ENCODE measurements around the gene SSH2. TPM values are rescaled to one million over a fixed set of nuclear protein-coding genes. Genes with fewer than 3 reads are reported as not detected.
"Not testable (repeated sequence)": the region's sequence is repeated elsewhere in the genome, so short reads cannot be mapped to it uniquely, and the experiment has no call there.

Gene SSH2
- total and polyA plus RNA-seq, 9 donors, result 14.7 to 27.4 (median 20.6) TPM

DNA sequence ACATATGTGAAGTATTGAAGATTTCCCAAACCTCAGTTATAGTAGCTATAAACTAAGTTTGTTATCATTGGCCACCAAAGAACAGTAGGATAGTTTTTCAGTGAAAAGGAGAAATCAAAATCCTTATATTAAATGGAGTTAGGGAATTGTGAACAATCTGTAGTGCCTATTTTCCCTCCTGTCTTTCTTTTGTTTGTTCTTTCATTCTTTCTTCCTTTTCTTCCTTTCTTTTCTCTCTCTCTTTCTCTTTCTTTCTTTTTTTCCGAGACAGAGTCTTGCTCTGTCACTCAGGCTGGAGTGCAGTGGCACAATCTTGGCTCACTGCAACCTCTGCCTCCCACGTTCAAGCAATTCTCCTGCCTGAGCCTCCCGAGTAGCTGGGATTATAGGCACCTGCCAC, 48.8 kb downstream of the SSH2 start:
- DNase-seq, result no peak
- no peaks in the 10 kb centered on the region for H3K4me1 ChIP-seq (ENCODE audit: control insufficient read depth, insufficient read depth, low read length)
- H3K4me3 ChIP-seq (ENCODE audit: low read length), result no peak overlapping the region
- WGBS (ENCODE audit: insufficient coverage), result 83% methylated on average over 1 of the region's 3 CpGs
- no peak overlapping the region for H3K27ac ChIP-seq (ENCODE audit: low read length)
- no peaks in the 10 kb centered on the region for H3K27me3 ChIP-seq (ENCODE audit: control insufficient read depth, insufficient read depth, low read length)
- H3K9me3 ChIP-seq (replicated peaks; ENCODE audit: control insufficient read depth, low read depth, low read length), result no peaks in the 10 kb centered on the region
- no peaks in the 10 kb centered on the region for H3K36me3 ChIP-seq (ENCODE audit: control insufficient read depth, insufficient read depth, low read length)

DNA sequence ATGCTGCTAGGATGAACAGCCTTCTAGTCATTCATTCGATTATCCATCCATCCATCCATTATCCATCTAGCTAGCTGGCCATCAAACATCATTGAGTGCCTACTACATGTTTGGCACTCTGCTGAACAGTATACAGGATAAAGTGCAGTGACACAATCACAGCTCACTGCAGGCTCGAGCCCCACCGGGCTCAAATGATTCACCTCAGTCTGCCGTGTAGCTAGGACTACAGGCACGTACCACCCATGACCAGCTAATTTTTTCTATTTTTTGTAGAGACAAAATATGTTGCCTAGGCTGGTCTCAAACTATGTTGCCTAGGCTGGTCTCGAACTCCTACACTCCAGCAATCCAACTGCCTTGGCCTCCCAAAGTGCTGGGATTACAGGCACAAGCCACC, 50.0 kb downstream of the SSH2 start:
- H3K4me3 ChIP-seq (ENCODE audit: low read length), result no peak overlapping the region
- H3K36me3 ChIP-seq (ENCODE audit: control insufficient read depth, insufficient read depth, low read length), result no peaks in the 10 kb centered on the region
- no peaks in the 10 kb centered on the region for H3K9me3 ChIP-seq (replicated peaks; ENCODE audit: control insufficient read depth, low read depth, low read length)
- no peaks in the 10 kb centered on the region for H3K27me3 ChIP-seq (ENCODE audit: control insufficient read depth, insufficient read depth, low read length)
- H3K27ac ChIP-seq (ENCODE audit: low read length), result no peak overlapping the region
- H3K4me1 ChIP-seq (ENCODE audit: control insufficient read depth, insufficient read depth, low read length), result no peaks in the 10 kb centered on the region
- no peak for DNase-seq
- whole genome bisulfite sequencing (ENCODE audit: insufficient coverage), result 84% methylated on average over 4 of the region's 6 CpGs

- H3K27ac ChIP-seq (ENCODE audit: low read length), result no peak overlapping the region
- no peak for DNase-seq
- peaks cover 2% of the 10 kb centered on the region for H3K4me1 ChIP-seq (ENCODE audit: control insufficient read depth, insufficient read depth, low read length)
- no peak overlapping the region for H3K4me3 ChIP-seq (ENCODE audit: low read length)
- H3K9me3 ChIP-seq (replicated peaks; ENCODE audit: control insufficient read depth, low read depth, low read length), result no peaks in the 10 kb centered on the region
- no peaks in the 10 kb centered on the region for H3K36me3 ChIP-seq (ENCODE audit: control insufficient read depth, insufficient read depth, low read length)
- H3K27me3 ChIP-seq (ENCODE audit: control insufficient read depth, insufficient read depth, low read length), result no peaks in the 10 kb centered on the region
- no CpG with 5 or more reads among the region's 1 CpG for WGBS (ENCODE audit: insufficient coverage)
Measured at GRCh38 chr17:29874931-29875596, 55.0 kb downstream of the SSH2 start.

DNA sequence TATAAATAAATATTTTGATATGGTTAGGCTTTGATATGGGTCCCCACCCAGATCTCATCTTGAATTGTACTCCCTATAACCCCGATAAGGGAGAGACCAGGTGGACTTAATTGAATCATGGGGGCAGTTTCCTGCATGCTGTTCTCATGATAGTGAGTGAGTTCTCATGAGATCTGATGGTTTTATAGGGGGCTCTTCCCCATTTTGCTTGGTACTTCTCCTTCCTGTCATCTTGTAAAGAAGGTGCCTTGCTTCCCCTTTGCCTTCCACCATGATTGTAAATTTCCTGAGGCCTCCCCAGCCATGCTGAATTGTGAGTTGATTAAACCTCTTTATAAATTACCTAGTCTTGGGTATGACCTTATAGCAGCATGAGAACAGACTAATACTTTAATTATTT, 55.7 kb downstream of the SSH2 start:
- WGBS (ENCODE audit: insufficient coverage), result no CpG with 5 or more reads among the region's 1 CpG
- not testable (repeated sequence) for H3K27ac ChIP-seq (ENCODE audit: low read length); DNase-seq; H3K4me1 ChIP-seq (ENCODE audit: control insufficient read depth, insufficient read depth, low read length); H3K27me3 ChIP-seq (ENCODE audit: control insufficient read depth, insufficient read depth, low read length); H3K36me3 ChIP-seq (ENCODE audit: control insufficient read depth, insufficient read depth, low read length); H3K9me3 ChIP-seq (replicated peaks; ENCODE audit: control insufficient read depth, low read depth, low read length); H3K4me3 ChIP-seq (ENCODE audit: low read length)

DNA sequence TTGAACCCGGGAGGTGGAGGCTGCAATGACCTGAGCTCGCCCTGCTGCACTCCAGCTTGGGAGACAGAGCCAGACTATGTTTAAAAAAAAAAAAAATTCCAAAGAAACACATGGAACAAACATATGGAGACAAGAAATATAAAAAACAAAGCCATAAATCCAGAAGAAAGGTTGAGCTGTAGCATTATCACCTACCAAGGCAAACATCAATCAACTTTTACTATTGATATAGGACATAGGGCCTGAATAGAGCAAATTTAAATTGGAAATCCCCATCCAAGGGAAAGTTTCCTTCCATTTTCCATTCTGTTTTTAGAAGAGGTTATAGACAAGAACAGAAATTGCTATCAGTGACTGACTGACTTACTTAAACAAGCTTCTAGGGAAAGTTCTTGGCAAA, 56.6 kb downstream of the SSH2 start:
- Histone ChIP-seq H3K27ac (ENCODE audit: low read length) (no peak overlapping the region), H3K4me1 (ENCODE audit: control insufficient read depth, insufficient read depth, low read length) (peaks cover 13% of the 10 kb centered on the region), H3K36me3 (ENCODE audit: control insufficient read depth, insufficient read depth, low read length) (no peaks in the 10 kb centered on the region), H3K9me3 (replicated peaks; ENCODE audit: control insufficient read depth, low read depth, low read length) (no peaks in the 10 kb centered on the region), H3K4me3 (ENCODE audit: low read length) (no peak overlapping the region), H3K27me3 (ENCODE audit: control insufficient read depth, insufficient read depth, low read length) (no peaks in the 10 kb centered on the region)
- DNase-seq, result no peak
- WGBS (ENCODE audit: insufficient coverage), result no CpG with 5 or more reads among the region's 2 CpGs

GRCh38 chr17:29870836-29871465, 59.1 kb downstream of the SSH2 start:
- Histone ChIP-seq H3K27me3 (ENCODE audit: control insufficient read depth, insufficient read depth, low read length) (no peaks in the 10 kb centered on the region), H3K4me3 (ENCODE audit: low read length) (no peak overlapping the region), H3K27ac (ENCODE audit: low read length) (peak overlapping the region; percentile 74), H3K36me3 (ENCODE audit: control insufficient read depth, insufficient read depth, low read length) (no peaks in the 10 kb centered on the region), H3K9me3 (replicated peaks; ENCODE audit: control insufficient read depth, low read depth, low read length) (no peaks in the 10 kb centered on the region), H3K4me1 (ENCODE audit: control insufficient read depth, insufficient read depth, low read length) (peaks cover 21% of the 10 kb centered on the region)
- DNase-seq, result peak; percentile 91
- no CpG with 5 or more reads among the region's 1 CpG for WGBS (ENCODE audit: insufficient coverage)

- no peak for DNase-seq
Measured at GRCh38 chr17:29867643-29868181, 62.3 kb downstream of the SSH2 start.

DNA sequence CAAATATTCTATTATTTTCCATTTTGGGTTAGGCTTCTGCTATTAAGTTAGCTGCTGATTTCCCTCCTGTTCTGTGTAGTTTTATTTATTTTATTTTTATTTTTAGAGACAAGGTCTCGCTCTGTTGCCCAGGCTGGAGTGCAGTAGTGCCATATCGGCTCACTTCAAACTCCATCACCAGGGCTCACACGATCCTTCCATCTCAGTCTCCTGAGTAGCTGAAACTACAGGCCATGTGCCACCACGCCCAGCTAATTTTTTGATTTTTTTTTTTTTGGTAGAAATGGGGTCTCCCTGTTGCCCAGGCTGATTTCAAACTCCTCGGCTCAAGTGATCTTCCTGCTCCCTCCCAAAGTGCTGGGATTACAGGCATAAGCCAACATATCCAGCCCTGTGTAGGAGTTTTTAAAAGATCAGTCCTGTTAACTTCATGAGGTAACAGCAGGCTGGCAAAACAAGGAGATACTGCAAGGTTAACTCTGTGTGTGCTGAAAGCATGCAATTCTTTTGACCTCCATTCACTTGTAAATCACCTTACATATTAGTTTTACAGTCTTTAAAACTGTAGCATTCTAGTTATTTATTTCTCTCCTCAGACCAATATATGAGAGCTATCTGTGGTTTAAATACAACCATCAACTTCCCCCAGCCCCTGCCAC, 63.2 kb downstream of the SSH2 start:
- Histone ChIP-seq H3K27me3 (ENCODE audit: control insufficient read depth, insufficient read depth, low read length) (no peaks in the 10 kb centered on the region), H3K36me3 (ENCODE audit: control insufficient read depth, insufficient read depth, low read length) (no peaks in the 10 kb centered on the region), H3K4me3 (ENCODE audit: low read length) (no peak overlapping the region), H3K4me1 (ENCODE audit: control insufficient read depth, insufficient read depth, low read length) (peaks cover 23% of the 10 kb centered on the region), H3K9me3 (replicated peaks; ENCODE audit: control insufficient read depth, low read depth, low read length) (no peaks in the 10 kb centered on the region), H3K27ac (ENCODE audit: low read length) (no peak overlapping the region)
- no CpG with 5 or more reads among the region's 5 CpGs for WGBS (ENCODE audit: insufficient coverage)
- DNase-seq, result no peak

More at GRCh38 chr17:29867643-29868181, 62.3 kb downstream of the SSH2 start:
- Histone ChIP-seq H3K9me3 (replicated peaks; ENCODE audit: control insufficient read depth, low read depth, low read length) (no peaks in the 10 kb centered on the region), H3K27me3 (ENCODE audit: control insufficient read depth, insufficient read depth, low read length) (no peaks in the 10 kb centered on the region), H3K4me1 (ENCODE audit: control insufficient read depth, insufficient read depth, low read length) (peaks cover 22% of the 10 kb centered on the region), H3K36me3 (ENCODE audit: control insufficient read depth, insufficient read depth, low read length) (no peaks in the 10 kb centered on the region), H3K27ac (ENCODE audit: low read length) (peak overlapping the region; percentile 45), H3K4me3 (ENCODE audit: low read length) (no peak overlapping the region)
- WGBS (ENCODE audit: insufficient coverage), result no CpG with 5 or more reads among the region's 2 CpGs

DNA sequence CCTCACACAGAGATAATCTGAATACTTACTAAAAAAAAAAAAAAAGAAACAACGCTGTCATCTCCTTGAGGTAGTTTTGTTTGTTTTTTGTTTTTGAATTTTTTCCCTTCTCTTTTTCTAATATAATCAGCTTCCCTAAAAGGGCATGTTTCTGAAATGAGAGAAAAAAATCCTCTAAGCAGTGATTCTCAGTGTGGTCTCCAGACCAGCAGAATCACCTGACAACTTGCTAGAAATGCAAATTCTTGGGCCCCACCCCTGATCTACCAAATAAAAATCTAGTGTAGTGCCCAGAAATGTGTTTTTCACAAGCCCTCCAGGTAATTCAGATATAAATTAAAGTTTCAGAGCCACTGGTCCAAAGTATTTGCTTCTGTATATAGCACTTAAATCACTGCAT, 65.4 kb downstream of the SSH2 start:
- Histone ChIP-seq H3K36me3 (ENCODE audit: control insufficient read depth, insufficient read depth, low read length) (no peaks in the 10 kb centered on the region), H3K9me3 (replicated peaks; ENCODE audit: control insufficient read depth, low read depth, low read length) (no peaks in the 10 kb centered on the region), H3K4me1 (ENCODE audit: control insufficient read depth, insufficient read depth, low read length) (peaks cover 21% of the 10 kb centered on the region), H3K27ac (ENCODE audit: low read length) (no peak overlapping the region), H3K4me3 (ENCODE audit: low read length) (no peak overlapping the region), H3K27me3 (ENCODE audit: control insufficient read depth, insufficient read depth, low read length) (no peaks in the 10 kb centered on the region)
- DNase-seq, result no peak
- WGBS (ENCODE audit: insufficient coverage), result no CpG with 5 or more reads among the region's 1 CpG

- H3K4me1 ChIP-seq (ENCODE audit: control insufficient read depth, insufficient read depth, low read length), result peaks cover 16% of the 10 kb centered on the region
- not testable (repeated sequence) for DNase-seq; H3K4me3 ChIP-seq (ENCODE audit: low read length); H3K27ac ChIP-seq (ENCODE audit: low read length); H3K27me3 ChIP-seq (ENCODE audit: control insufficient read depth, insufficient read depth, low read length); H3K9me3 ChIP-seq (replicated peaks; ENCODE audit: control insufficient read depth, low read depth, low read length); H3K36me3 ChIP-seq (ENCODE audit: control insufficient read depth, insufficient read depth, low read length)
- WGBS (ENCODE audit: insufficient coverage), result no CpG with 5 or more reads among the region's 4 CpGs
Measured at GRCh38 chr17:29864123-29864522, 65.9 kb downstream of the SSH2 start.

Measured in muscle of leg (tissue), 11 donors.